Tibial artery (tissue), 4 donors: ENCODE measurements around the gene NOSTRIN.
"Not testable (repeated sequence)": the region's sequence is repeated elsewhere in the genome, so short reads cannot be mapped to it uniquely, and the experiment has no call there.

Source experiments
- DNase-seq, 2 donors: peaks; one replicate each; pipeline ENCODE4 v3.0.0-alpha.2; 2019
- H3K27ac ChIP-seq, 2 donors: fragments of 200-600 bp; sonication (generic) in 1 of 2; 1 replicate in 1 of 2; 2 replicates in 1 of 2; pipeline ENCODE4 v1.5.1; 2018 to 2019; ENCODE audit warnings: mild to moderate bottlenecking in 1 of 2
- H3K27me3 ChIP-seq, 2 donors: fragments of 200-600 bp; sonication (generic) in 1 of 2; one replicate each; pipeline versions ENCODE4 v1.5.1 to v1.6.0; 2016 to 2019
- H3K36me3 ChIP-seq, 3 donors: fragments of 200-600 bp; sonication (generic) in 2 of 3; one replicate each; pipeline ENCODE4 v1.5.1; 2016 to 2019; ENCODE audit warnings: mild to moderate bottlenecking in 2 of 3
- H3K4me1 ChIP-seq, 4 donors: fragments of 200-600 bp; sonication (generic) in 2 of 4; 1 replicate in 3 of 4; 2 replicates in 1 of 4; pipeline ENCODE4 v1.5.1; 2016 to 2019
- H3K4me3 ChIP-seq, 2 donors: fragments of 200-600 bp; sonication (generic) in 1 of 2; 1 replicate in 1 of 2; 2 replicates in 1 of 2; pipeline ENCODE4 v1.5.1; 2018 to 2019; ENCODE audit warnings: mild to moderate bottlenecking in 2 of 2
- H3K9me3 ChIP-seq, 3 donors: fragments of 200-600 bp; sonication (generic) in 1 of 3; one replicate each; pipeline ENCODE4 v1.5.1; 2016 to 2019
- CTCF ChIP-seq, 2 experiments: fragments of 200-600 bp in 1 of 2; fragments of 450-650 bp in 1 of 2; IDR thresholded peaks; one replicate each; pipeline ENCODE4 v1.5.1; 2017 to 2019; ENCODE audit warnings: antibody characterized with exemption in 2 of 2, mild to moderate bottlenecking in 1 of 2, moderate library complexity in 1 of 2
- intact Hi-C: fragments of 100-400 bp; cut with DNase I; formaldehyde crosslinking; loops from one replicate; pipeline ENCODE4 v1.15.0; 2023; ENCODE audit warnings: low total_unique reads

Gene NOSTRIN

GRCh38 chr2:168765401-168765800 is 37.0 kb upstream of the NOSTRIN start:
- Histone ChIP-seq H3K4me1 (no peaks in the 10 kb centered on the region), H3K4me3 (no peak overlapping the region), H3K27ac (no peak overlapping the region), H3K9me3 (no peaks in the 10 kb centered on the region), H3K27me3 (no peaks in the 10 kb centered on the region), H3K36me3 (peaks cover 0 to 10% (median 6%) of the 10 kb centered on the region in 3 donors)
- intact Hi-C loops: no loop called here
- DNase-seq: no peak
- no peak for TF ChIP-seq CTCF (IDR thresholded peaks at IDR 0.05)

- intact Hi-C loops: no loop called here
- TF ChIP-seq CTCF (IDR thresholded peaks at IDR 0.05): no peak
- Histone ChIP-seq H3K27me3 (no peaks in the 10 kb centered on the region), H3K4me1 (no peaks in the 10 kb centered on the region), H3K27ac (no peak overlapping the region), H3K9me3 (no peaks in the 10 kb centered on the region), H3K36me3 (peaks cover 0 to 10% (median 6%) of the 10 kb centered on the region in 3 donors), H3K4me3 (no peak overlapping the region)
- no peak for DNase-seq
Measured at GRCh38 chr2:168766600-168766999, 35.8 kb upstream of the NOSTRIN start.

GRCh38 chr2:168767258-168767657 is 35.2 kb upstream of the NOSTRIN start:
- no peak for TF ChIP-seq CTCF (IDR thresholded peaks at IDR 0.05)
- no peak overlapping the region for H3K4me3 ChIP-seq
- H3K36me3 ChIP-seq: peaks cover 0 to 14% (median 6%) of the 10 kb centered on the region in 3 donors
- no peaks in the 10 kb centered on the region for H3K4me1 ChIP-seq
- no peaks in the 10 kb centered on the region for H3K27me3 ChIP-seq
- no peak for DNase-seq
- no peak overlapping the region for H3K27ac ChIP-seq
- intact Hi-C loops: no loop called here
- H3K9me3 ChIP-seq: no peaks in the 10 kb centered on the region

GRCh38 chr2:168768357-168768756 is 34.1 kb upstream of the NOSTRIN start:
- H3K27me3 ChIP-seq, H3K4me3 ChIP-seq, H3K27ac ChIP-seq, intact Hi-C loops, H3K9me3 ChIP-seq, DNase-seq, H3K4me1 ChIP-seq: not testable (repeated sequence)
- H3K36me3 ChIP-seq: peaks cover 0 to 14% (median 7%) of the 10 kb centered on the region in 3 donors

GRCh38 chr2:168770796-168771195 is 31.6 kb upstream of the NOSTRIN start:
- no peak for DNase-seq
- intact Hi-C loops: no loop called here
- Histone ChIP-seq H3K9me3 (peaks cover 0 to 1% (median 0%) of the 10 kb centered on the region in 3 donors), H3K36me3 (peaks cover 0 to 14% (median 11%) of the 10 kb centered on the region in 3 donors), H3K4me1 (no peaks in the 10 kb centered on the region), H3K4me3 (no peak overlapping the region), H3K27ac (no peak overlapping the region), H3K27me3 (no peaks in the 10 kb centered on the region)
- no peak for TF ChIP-seq CTCF (IDR thresholded peaks at IDR 0.05)

GRCh38 chr2:168772704-168773103 is 29.7 kb upstream of the NOSTRIN start:
- intact Hi-C loops: no loop called here
- Histone ChIP-seq H3K4me3 (no peak overlapping the region), H3K9me3 (peaks cover 0 to 6% (median 0%) of the 10 kb centered on the region in 3 donors), H3K36me3 (peaks cover 0 to 14% (median 5%) of the 10 kb centered on the region in 3 donors), H3K27me3 (no peaks in the 10 kb centered on the region), H3K27ac (no peak overlapping the region), H3K4me1 (no peaks in the 10 kb centered on the region)
- no peak for DNase-seq
- no peak for TF ChIP-seq CTCF (IDR thresholded peaks at IDR 0.05)
